GM19351 (cell line): ENCODE data around the gene TMEM168.
"Not testable (repeated sequence)": the region's sequence is repeated elsewhere in the genome, so short reads cannot be mapped to it uniquely, and the experiment has no call there.

ENCODE experiments used
- ATAC-seq: cut with Tn5 transposase; IDR thresholded peaks from one replicate; pipeline ENCODE4 v1.9.1; 2021; ENCODE audit warnings: mild to moderate bottlenecking, moderate library complexity; ENCODE audit not compliant: unreplicated experiment

The TMEM168 gene, protein sequence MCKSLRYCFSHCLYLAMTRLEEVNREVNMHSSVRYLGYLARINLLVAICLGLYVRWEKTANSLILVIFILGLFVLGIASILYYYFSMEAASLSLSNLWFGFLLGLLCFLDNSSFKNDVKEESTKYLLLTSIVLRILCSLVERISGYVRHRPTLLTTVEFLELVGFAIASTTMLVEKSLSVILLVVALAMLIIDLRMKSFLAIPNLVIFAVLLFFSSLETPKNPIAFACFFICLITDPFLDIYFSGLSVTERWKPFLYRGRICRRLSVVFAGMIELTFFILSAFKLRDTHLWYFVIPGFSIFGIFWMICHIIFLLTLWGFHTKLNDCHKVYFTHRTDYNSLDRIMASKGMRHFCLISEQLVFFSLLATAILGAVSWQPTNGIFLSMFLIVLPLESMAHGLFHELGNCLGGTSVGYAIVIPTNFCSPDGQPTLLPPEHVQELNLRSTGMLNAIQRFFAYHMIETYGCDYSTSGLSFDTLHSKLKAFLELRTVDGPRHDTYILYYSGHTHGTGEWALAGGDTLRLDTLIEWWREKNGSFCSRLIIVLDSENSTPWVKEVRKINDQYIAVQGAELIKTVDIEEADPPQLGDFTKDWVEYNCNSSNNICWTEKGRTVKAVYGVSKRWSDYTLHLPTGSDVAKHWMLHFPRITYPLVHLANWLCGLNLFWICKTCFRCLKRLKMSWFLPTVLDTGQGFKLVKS

GRCh38 chr7:112789817-112790585 is at the start of gene TMEM168:
TMEM168 (minus strand) TSS chr7:112790393; CDS start chr7:112784825, 5,568 bp downstream.
- ATAC-seq, result peak; percentile 80

- not testable (repeated sequence) for ATAC-seq
Measured at GRCh38 chr7:112835928-112836327, 45.7 kb upstream of the TMEM168 start.

GRCh38 chr7:112833082-112833481 is 42.9 kb upstream of the TMEM168 start:
- no peak for ATAC-seq

GRCh38 chr7:112830769-112831168 is 40.6 kb upstream of the TMEM168 start:
- ATAC-seq, result no peak

GRCh38 chr7:112828696-112829095 is 38.5 kb upstream of the TMEM168 start:
- no peak for ATAC-seq

- no peak for ATAC-seq
Measured at GRCh38 chr7:112821345-112821744, 31.2 kb upstream of the TMEM168 start.

DNA sequence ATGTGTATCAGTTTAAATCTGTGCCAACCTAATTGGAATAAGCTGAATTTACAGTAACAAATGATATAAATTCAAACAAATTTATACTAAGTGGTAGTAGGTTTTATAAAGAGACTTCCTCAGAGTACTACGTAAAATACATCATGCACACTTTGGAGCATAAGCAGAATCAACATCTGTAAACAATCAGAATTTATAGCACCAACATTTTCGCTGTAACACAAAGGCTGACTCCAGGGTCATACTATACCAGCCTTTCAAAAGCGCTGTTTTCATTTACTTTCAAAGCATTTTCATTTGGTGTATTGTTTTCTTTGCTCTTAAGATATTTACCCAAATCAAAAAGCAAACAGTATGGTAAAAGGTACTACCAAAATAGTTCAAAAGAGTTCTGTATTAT is 29.3 kb upstream of the TMEM168 start:
- ATAC-seq, result no peak

- ATAC-seq, result no peak
Measured at GRCh38 chr7:112806156-112806555, 16.0 kb upstream of the TMEM168 start.

DNA sequence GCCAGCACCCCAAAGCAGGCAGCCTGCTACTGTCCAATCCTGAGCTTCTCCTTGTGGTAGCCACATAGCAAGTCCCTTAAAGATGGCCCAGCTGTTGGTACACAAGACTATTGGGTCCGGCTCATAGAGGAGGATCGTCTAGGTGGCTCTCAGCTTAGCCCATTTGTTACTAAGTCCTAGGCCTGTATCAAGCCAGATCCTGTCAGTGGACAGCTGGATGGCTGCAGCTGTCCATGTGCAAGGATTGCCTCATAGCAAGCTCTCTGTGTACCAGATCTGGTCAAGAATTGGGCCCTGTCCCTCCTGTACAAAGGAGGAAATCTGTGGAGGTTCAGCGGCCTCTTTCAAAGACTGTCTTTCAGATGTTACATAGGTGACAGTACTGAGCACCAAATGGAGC is 12.2 kb upstream of the TMEM168 start:
- ATAC-seq, result no peak

DNA sequence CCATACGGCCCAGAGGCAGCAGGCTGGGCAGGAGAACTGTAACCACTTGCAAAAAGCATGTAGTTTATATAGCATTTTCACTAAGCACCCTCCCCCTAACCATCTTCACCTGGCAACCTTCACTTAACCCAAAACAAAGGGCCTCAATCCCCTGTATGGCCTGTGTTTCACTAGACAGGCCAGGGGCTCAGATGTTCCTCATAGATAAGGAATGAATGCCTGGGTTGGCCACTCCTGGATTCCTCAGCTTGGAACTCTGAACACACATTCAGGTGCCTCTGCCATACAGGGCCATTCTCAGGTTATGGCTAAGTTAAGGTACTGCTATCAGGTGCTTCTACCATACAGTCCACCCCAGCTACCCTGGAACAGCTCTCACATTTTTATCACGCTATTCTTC is 10.3 kb upstream of the TMEM168 start:
- no peak for ATAC-seq

DNA sequence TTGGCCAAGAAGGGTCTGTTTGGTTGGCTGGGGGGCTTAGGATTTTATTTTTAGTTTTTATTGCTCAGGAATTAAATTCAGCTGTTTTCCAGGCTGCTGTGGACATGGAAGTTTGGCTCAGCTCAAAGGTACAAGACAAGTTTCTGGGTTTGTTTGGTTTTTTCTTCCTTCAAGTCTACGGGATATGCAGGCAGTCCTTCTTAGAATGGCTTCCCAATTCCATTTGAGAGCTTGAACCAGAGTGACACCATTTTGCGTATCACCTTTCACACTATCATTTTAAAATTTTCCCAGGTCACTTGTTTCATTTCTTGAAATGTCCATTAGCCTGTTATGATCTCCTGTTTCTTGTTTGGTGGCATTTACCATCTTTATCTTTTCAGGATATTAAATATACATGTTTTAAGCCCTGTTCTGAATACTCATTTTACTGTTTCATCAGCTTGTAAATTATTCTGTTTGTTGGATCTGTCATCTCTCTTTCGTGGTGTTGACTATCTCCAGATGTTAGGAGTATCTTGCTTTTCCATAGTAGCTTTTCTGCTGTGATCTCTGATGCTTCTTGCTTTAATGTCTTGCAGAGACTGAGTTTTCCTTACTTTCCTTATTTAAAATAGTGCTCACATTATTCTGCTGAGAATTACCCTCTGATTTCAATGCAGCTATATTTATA is 9.4 kb upstream of the TMEM168 start:
- ATAC-seq, result no peak

- ATAC-seq, result peak; percentile 36
Measured at GRCh38 chr7:112798274-112799159, 8.3 kb upstream of the TMEM168 start.

DNA sequence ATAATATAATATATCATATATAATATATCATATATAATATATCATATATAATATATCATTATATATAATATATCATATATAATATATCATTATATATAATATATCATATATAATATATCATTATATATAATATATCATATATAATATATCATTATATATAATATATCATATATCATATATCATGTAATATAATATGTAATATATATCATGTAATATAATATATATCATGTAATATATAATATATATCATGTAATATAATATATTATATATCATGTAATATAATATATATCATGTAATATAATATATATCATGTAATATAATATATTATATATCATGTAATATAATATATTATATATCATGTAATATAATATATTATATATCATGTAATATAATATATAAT is 6.4 kb upstream of the TMEM168 start:
- ATAC-seq, result not testable (repeated sequence)

DNA sequence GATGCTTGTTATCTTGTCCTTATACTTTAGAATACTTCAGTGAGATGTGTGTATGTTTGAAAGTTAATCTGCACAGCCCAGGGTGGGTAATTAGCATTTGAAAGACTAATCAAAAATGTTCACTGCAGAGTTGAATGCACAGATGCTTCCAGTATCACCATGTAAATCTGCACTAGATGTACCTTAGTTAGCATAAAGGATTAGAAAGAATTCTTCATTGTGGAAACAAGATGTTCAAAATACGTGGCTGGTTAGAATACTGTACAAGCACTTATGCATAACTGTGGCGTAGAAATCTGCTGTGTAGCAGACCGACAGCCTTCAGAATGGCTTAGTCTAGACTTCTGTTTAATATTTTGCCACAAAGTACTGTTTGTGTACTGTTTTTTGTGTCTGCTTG is 2.2 kb upstream of the TMEM168 start:
- ATAC-seq, result no peak

- ATAC-seq, result no peak
Measured at GRCh38 chr7:112791465-112792168, 1.4 kb upstream of the TMEM168 start.

DNA sequence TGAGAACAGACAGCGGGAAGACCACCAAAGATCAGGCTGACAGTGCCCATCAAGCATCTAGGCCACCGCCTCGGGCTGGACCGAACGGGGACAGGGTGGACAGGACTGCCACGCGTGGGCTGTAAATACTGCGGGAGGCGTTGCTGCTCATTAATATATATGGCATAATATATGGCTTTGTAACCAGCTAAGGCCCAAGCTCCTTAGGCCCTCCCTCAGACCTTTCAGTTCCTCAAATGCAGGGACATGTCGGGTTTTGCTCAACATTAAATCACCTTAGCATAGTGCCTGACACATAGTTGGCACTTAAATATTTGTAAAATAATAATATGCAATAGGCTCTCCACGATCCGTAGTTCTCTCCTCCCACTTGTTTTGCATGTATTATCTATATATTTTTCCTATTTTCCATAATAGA is 402 bp upstream of the TMEM168 start:
- peak; percentile 67 for ATAC-seq

GRCh38 chr7:112789453-112789816 is 758 bp downstream of the TMEM168 start:
- ATAC-seq, result no peak

GRCh38 chr7:112788778-112789343 is 1.3 kb downstream of the TMEM168 start:
- ATAC-seq, result no peak

DNA sequence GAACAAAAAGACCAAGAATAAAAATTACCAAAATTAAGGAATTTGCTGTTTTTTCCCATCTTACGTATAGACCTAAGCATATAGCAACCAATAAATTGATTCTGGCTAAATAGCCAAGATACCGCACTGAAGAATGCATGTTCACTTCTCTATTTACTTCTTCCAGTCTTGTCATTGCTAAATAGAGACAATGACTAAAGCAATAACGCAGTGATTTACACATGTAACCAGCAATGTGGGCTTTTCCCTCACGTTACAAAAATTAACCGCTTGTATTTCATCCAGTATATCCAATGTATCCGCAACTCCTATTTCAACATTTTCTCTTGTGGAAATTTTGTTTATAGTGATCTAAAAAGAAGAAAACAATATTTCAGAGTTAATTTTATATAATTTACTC is 5.6 kb downstream of the TMEM168 start:
- ATAC-seq, result no peak
